Immature natural killer cell (primary cell): ENCODE data around the gene GAPT. TPM values are rescaled to one million over a fixed set of nuclear protein-coding genes. Genes with fewer than 3 reads are reported as not detected.

Source experiments
- DNase-seq, 3 donors: peaks; one replicate each; pipeline ENCODE4 v3.0.0; 2022; ENCODE audit warnings: mixed read lengths in 1 of 3
- H3K27ac Mint-ChIP-seq, 6 donors: one replicate each; pipeline ENCODE4 v1.8.0; 2020; ENCODE audit warnings: mixed read lengths in 6 of 6, mild to moderate bottlenecking in 5 of 6, inconsistent platforms in 4 of 6, moderate library complexity in 3 of 6
- H3K27me3 Mint-ChIP-seq, 3 donors: one replicate each; pipeline ENCODE4 v1.8.0; 2020 to 2021; ENCODE audit warnings: low read depth in 3 of 3, mild to moderate bottlenecking in 3 of 3, mixed read lengths in 3 of 3, moderate library complexity in 3 of 3, inconsistent platforms in 1 of 3
- H3K36me3 Mint-ChIP-seq, 3 donors: one replicate each; pipeline ENCODE4 v1.8.0; 2020; ENCODE audit warnings: mixed read lengths in 3 of 3, inconsistent platforms in 2 of 3, mild to moderate bottlenecking in 2 of 3
- H3K4me1 Mint-ChIP-seq, 2 donors: one replicate each; pipeline ENCODE4 v1.8.0; 2020; ENCODE audit warnings: inconsistent platforms in 2 of 2, mild to moderate bottlenecking in 2 of 2, mixed read lengths in 2 of 2, moderate library complexity in 1 of 2
- H3K4me3 Mint-ChIP-seq, 5 donors: one replicate each; pipeline ENCODE4 v1.8.0; 2020; ENCODE audit warnings: mild to moderate bottlenecking in 5 of 5, mixed read lengths in 5 of 5, inconsistent platforms in 3 of 5, moderate library complexity in 3 of 5
- H3K9me3 Mint-ChIP-seq, 6 donors: one replicate each; pipeline ENCODE4 v1.8.0; 2020; ENCODE audit warnings: mild to moderate bottlenecking in 6 of 6, mixed read lengths in 6 of 6, inconsistent platforms in 4 of 6, moderate library complexity in 3 of 6
- polyA plus RNA-seq, 3 donors: library from polyadenylated mRNA; unstranded; fragments of 300-500 nt; fragmentation: Illumina TruSeq; gene quantifications; one replicate each; pipeline ENCODE4 v1.2.3, GENCODE V29; 2021

Gene GAPT
- polyA plus RNA-seq, 3 donors from 2014 or later, result 1.0 to 5.7 (median 2.9) TPM

- no peaks in the 10 kb centered on the region for H3K36me3 Mint-ChIP-seq
- H3K9me3 Mint-ChIP-seq, result peaks cover 0 to 27% (median 9%) of the 10 kb centered on the region in 6 donors
- no peaks in the 10 kb centered on the region for H3K4me1 Mint-ChIP-seq
- peaks cover 0 to 3% (median 0%) of the 10 kb centered on the region in 3 donors for H3K27me3 Mint-ChIP-seq
- DNase-seq, result no peak
- no peak overlapping the region for H3K27ac Mint-ChIP-seq
- no peak overlapping the region for H3K4me3 Mint-ChIP-seq
These were observed 53.7 kb downstream of the GAPT start for GRCh38 chr5:58544926-58545325.

- no peak for DNase-seq
- Mint-ChIP-seq H3K36me3 (no peaks in the 10 kb centered on the region), H3K9me3 (peaks cover 0 to 25% (median 7%) of the 10 kb centered on the region in 6 donors), H3K4me3 (no peak overlapping the region), H3K27ac (no peak overlapping the region), H3K4me1 (no peaks in the 10 kb centered on the region), H3K27me3 (peaks cover 0 to 3% (median 0%) of the 10 kb centered on the region in 3 donors)
These were observed 54.7 kb downstream of the GAPT start for GRCh38 chr5:58545912-58546311.

Other genes with a start within 250 kb of the GAPT start
- 1 to 10 TPM; 4.0 to 6.4 (median 5.0) TPM for gene PLK2, start 31.3 kb upstream of the GAPT start, polyA plus RNA-seq
- not detected for gene RAB3C, start 91.6 kb downstream of the GAPT start, polyA plus RNA-seq